GM06990 (cell line): ENCODE measurements around the gene SVIL.
"Not testable (repeated sequence)": the region's sequence is repeated elsewhere in the genome, so short reads cannot be mapped to it uniquely, and the experiment has no call there.

ENCODE experiments used
- DNase-seq: peaks from one replicate; pipeline ENCODE4 v3.0.0-alpha.2; 2011; ENCODE audit not compliant: insufficient read length; ENCODE audit errors: extremely low read depth
- H3K27me3 ChIP-seq: replicated peaks from 2 replicates; pipeline ENCODE4 v1.6.0; 2011; ENCODE audit warnings: low read length; ENCODE audit not compliant: control insufficient read depth, insufficient read depth
- H3K36me3 ChIP-seq: 2 replicates; pipeline ENCODE4 v1.5.1; 2011; ENCODE audit warnings: low read length; ENCODE audit not compliant: control insufficient read depth, insufficient read depth
- H3K4me3 ChIP-seq: replicated peaks from 2 replicates; pipeline ENCODE4 v1.5.1; 2011; ENCODE audit warnings: low read depth, mild to moderate bottlenecking, control low read depth, low read length
- CTCF ChIP-seq: IDR thresholded peaks from 2 replicates; pipeline ENCODE4 v1.5.1; 2011; ENCODE audit warnings: low read length, control low read depth, mild to moderate bottlenecking, inconsistent platforms; ENCODE audit not compliant: insufficient read depth, poor library complexity, severe bottlenecking

Gene SVIL

DNA sequence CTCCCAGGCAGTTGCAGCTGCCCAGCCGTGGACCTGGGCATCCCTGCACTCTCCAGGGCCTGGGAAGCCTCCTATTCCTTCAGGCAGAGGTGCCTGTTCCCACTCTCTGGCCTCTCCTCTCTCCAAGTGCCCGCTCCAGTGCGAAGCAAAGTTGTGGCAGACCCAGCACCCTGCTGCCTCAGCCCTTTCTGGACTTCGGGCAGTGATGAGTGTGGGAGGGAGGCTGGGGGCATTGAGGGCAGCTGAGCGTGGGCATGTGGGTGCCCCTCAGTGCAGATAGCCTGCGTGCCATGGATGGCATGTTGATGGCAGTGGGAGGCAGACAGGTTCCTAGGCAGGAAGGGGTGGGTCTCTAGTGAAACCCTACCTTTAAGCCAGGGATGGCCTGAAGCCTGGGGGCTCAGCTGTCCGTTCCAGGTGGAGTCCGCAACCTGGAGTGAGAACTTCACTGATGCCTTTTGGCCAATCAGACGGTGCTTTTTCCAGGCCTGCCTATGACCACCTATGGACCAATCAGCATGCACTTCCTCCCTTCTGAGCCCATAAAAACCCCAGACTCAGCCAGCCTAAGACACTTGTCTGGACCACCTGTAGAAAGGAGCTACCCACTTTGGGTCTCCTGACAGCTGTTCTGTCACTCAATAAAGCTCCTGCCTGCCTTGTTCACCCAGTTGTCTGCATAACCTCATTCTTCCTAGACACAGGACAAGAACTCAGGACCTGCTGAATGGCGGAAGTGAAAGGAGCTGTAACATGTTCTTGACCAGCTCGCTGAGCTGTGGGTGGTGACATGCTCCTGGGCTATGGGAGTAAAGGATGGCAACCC lies 26.1 kb downstream of the SVIL start:
- TF ChIP-seq CTCF, result no peak
- Histone ChIP-seq H3K4me3 (no peak overlapping the region), H3K27me3 (no peaks in the 10 kb centered on the region), H3K36me3 (no peaks in the 10 kb centered on the region)
- DNase-seq, result no peak

DNA sequence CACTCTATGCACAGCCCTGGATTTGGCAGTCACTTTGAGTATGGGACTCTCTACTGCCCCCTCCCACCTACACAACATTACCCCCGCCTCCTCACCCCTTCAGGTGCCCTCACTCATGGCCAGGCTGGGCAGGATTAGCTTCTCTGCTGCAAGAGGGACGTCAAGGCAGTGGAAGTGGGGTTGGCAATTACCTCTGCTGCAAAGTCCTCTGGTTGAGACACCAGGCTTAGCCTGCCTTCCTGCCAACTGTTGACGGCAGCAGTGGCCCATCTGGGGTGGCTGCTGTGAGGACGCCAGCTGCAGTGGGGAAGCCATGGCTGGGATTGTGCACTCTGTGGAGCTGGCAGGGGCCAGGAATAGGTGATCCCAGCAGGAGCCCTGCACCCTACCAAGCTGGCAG lies 26.7 kb downstream of the SVIL start:
- no peaks in the 10 kb centered on the region for H3K36me3 ChIP-seq
- no peaks in the 10 kb centered on the region for H3K27me3 ChIP-seq
- DNase-seq, result no peak
- H3K4me3 ChIP-seq, result no peak overlapping the region
- TF ChIP-seq CTCF, result no peak

DNA sequence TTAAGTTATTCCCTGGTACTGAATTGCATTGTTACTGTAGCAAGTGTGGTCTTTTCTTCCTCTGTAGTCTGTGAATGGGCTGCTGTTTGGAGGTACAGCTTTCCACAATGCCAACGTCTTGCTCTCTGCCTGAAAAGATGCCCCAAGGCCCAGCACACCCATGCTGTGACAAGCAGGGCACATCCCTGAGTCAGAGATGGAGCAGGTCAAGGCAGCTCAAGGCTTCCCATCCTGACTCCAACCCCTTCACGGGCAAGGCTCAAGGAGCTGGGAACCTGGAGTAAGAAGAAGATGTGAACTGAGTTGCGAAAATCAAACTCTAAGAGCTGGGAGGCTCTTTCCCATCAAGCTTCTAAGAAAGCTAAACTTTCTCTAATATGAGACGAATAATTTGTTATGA lies 27.2 kb downstream of the SVIL start:
- no peak for DNase-seq
- TF ChIP-seq CTCF, result no peak
- no peak overlapping the region for H3K4me3 ChIP-seq

DNA sequence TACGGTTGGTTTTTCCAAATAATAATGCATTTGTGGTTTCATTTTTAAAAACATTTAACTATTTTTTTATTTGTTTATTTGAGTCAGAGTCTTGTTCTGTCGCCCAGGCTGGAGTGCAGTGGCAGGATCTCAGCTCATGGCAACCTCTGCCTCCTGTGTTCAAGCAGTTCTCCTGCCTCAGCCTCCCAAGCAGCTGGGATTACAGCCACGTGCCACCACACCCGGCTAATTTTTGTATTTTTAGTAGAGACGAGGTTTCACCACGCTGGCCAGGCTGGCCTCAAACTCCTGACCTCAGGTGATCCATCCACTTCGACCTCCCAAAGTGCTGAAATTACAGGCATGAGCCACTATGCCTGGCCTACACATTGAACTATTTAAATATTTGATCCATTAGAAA lies 28.1 kb downstream of the SVIL start:
- not testable (repeated sequence) for H3K27me3 ChIP-seq, DNase-seq, H3K4me3 ChIP-seq, H3K36me3 ChIP-seq

More for the DNA sequence above, 27.2 kb downstream of the SVIL start:
- no peaks in the 10 kb centered on the region for H3K27me3 ChIP-seq
- H3K36me3 ChIP-seq, result no peaks in the 10 kb centered on the region

DNA sequence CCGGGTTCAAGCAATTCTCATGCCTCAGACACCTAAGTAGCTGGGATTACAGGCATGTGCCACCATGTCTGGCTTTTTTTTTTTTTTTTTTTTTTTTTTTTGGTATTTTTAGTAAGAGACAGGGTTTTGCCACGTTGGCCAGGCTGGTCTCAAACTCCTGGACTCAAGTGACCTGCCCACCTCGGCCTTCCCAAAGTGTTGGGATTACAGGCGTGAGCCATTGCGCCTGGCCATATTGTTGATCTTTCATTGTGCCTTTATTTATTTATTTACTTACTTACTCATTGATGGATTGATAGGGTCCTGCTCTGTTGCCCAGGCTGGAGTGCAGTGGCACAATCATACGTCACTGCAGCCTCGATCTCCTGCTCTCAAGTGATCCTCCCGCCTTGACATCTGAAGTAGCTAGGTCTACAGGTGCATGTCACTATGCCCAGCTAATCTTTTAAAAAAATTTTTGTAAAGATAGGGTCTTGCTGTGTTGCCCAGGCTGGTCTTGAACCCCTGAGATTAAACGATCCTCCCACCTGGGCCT lies 30.4 kb downstream of the SVIL start:
- no peak for TF ChIP-seq CTCF
- Histone ChIP-seq H3K36me3 (no peaks in the 10 kb centered on the region), H3K27me3 (no peaks in the 10 kb centered on the region), H3K4me3 (no peak overlapping the region)
- DNase-seq, result no peak

DNA sequence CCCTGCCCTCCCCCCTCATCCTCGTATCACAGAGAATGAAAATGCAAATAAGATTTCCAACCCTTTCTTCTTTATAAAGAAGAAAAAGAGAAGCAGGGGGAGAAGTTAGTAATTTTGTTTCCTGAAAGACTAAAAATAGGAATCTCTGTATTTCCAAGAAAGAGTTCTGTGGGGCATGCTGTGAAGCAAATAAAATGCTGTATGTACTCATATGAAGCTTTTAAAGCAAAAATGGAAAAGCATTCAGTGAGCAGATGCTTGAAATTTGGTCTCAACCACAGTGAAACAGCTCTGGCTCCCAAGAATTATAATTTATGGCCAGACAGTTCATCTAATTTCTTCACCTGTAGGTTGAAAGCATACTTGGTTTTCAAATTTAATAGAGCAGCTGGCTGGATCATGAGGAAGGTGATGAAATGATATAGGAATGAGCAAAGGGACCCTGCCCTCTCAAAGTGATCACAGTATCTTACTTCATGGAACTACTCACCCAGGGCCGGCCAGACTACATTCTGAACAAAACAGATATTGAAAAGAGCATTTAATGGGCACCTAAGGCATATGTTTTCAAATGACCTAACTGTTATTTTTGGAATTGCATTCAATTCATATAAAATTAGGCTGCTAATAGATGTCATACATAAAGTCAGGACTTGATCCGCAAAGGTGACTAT lies 31.4 kb downstream of the SVIL start:
- no peak for TF ChIP-seq CTCF

More for the DNA sequence above, 31.4 kb downstream of the SVIL start:
- Histone ChIP-seq H3K4me3 (no peak overlapping the region), H3K36me3 (no peaks in the 10 kb centered on the region), H3K27me3 (no peaks in the 10 kb centered on the region)
- no peak for DNase-seq
